ENCODE results near the gene SPATS2L.

- TF ChIP-seq CTCF (IDR thresholded peaks at IDR 0.05) (no peak), CHD2 (IDR thresholded peaks at IDR 0.05; ENCODE audit: low read length, partially characterized antibody) (no peak), MAX (IDR thresholded peaks at IDR 0.05; ENCODE audit: low read depth) (no peak), RCOR1 (IDR thresholded peaks at IDR 0.05; ENCODE audit: low read length) (no peak), NRF1 (IDR thresholded peaks at IDR 0.05; ENCODE audit: low read depth, low read length) (no peak), EP300 (IDR thresholded peaks at IDR 0.05; ENCODE audit: borderline replicate concordance in 1 of 2, low read depth in 1 of 2, low read length in 1 of 2) (no peak), REST (IDR thresholded peaks at IDR 0.05; ENCODE audit: low read depth, low read length) (no peak), POLR2AphosphoS5 (IDR thresholded peaks at IDR 0.05; ENCODE audit: low read depth, low read length) (no peak), PBX3 (IDR thresholded peaks at IDR 0.05) (no peak), EZH2phosphoT487 (IDR thresholded peaks at IDR 0.05; ENCODE audit: borderline replicate concordance, low read depth) (no peak), SIN3A (IDR thresholded peaks at IDR 0.05; ENCODE audit: borderline replicate concordance, low read depth, low read length) (no peak), TAF1 (IDR thresholded peaks at IDR 0.05; ENCODE audit: borderline replicate concordance, low read depth, low read length) (no peak)
Observed at GRCh38 chr2:200447139-200447855, 140.8 kb downstream of the SPATS2L start.
